Stomach (tissue), 9 donors: ENCODE measurements around the gene NSUN2. TPM values are rescaled to one million over a fixed set of nuclear protein-coding genes. Genes with fewer than 3 reads are reported as not detected.

Source experiments
- DNase-seq, 2 donors: peaks; one replicate each; pipeline versions ENCODE4 v3.0.0 to v3.0.0-alpha.2; 2013 to 2019
- H3K27ac ChIP-seq, 5 donors: fragments of 200-600 bp in 4 of 5; sonication (generic) in 4 of 5; one replicate each; pipeline ENCODE4 v1.5.1; 2013 to 2019; ENCODE audit warnings: mild to moderate bottlenecking in 1 of 5, moderate library complexity in 1 of 5
- H3K27me3 ChIP-seq, 3 donors: fragments of 200-600 bp; sonication (generic); one replicate each; pipeline ENCODE4 v1.5.1; 2017 to 2019; ENCODE audit warnings: mixed run types in 1 of 3
- H3K36me3 ChIP-seq, 4 donors: fragments of 200-600 bp; sonication (generic); 1 replicate in 3 of 4; 2 replicates in 1 of 4; pipeline ENCODE4 v1.5.1; 2016 to 2019
- H3K4me1 ChIP-seq, 4 donors: fragments of 200-600 bp; sonication (generic); one replicate each; pipeline ENCODE4 v1.5.1; 2016 to 2019
- H3K4me3 ChIP-seq, 4 donors: fragments of 200-600 bp; sonication (generic) in 3 of 4; one replicate each; pipeline ENCODE4 v1.5.1; 2016 to 2019; ENCODE audit warnings: mild to moderate bottlenecking in 1 of 4
- H3K9me3 ChIP-seq, 4 donors: fragments of 200-600 bp; sonication (generic); one replicate each; pipeline ENCODE4 v1.5.1; 2016 to 2019
- EP300 ChIP-seq: sonication (generic); formaldehyde crosslinking; IDR thresholded peaks from one replicate; pipeline ENCODE4 v1.6.1; 2017; ENCODE audit warnings: antibody characterized with exemption
- POLR2A ChIP-seq, 4 donors: fragments of 450-650 bp; IDR thresholded peaks; one replicate each; pipeline ENCODE4 v1.6.1; 2016; ENCODE audit warnings: antibody characterized with exemption in 4 of 4, control low read depth in 2 of 4, mild to moderate bottlenecking in 1 of 4, moderate library complexity in 1 of 4
- POLR2AphosphoS5 ChIP-seq, 3 donors: sonication (generic); formaldehyde crosslinking; IDR thresholded peaks; one replicate each; pipeline ENCODE4 v1.6.1; 2016; ENCODE audit warnings: antibody characterized with exemption in 3 of 3
- WGBS, 5 donors: extraction: QIAGEN DNeasy Blood & Tissue Kit in 3 of 5; methylation state at CpG; one replicate each; pipeline versions ENCODE4 v1.1.5 to v1.1.7; 2013 to 2018; 5-methylcytosine and 5-hydroxymethylcytosine counted together
- intact Hi-C: fragments of 100-400 bp; cut with DNase I; formaldehyde crosslinking; loops from one replicate; pipeline ENCODE4 v1.15.1; 2023; ENCODE audit warnings: low total_unique reads
- polyA plus RNA-seq, 3 donors: library from polyadenylated mRNA; stranded (reverse); fragments of 200-250 nt; gene quantifications; one replicate each; pipeline ENCODE4 v1.2.3, GENCODE V29; 2013
- total RNA-seq, 5 donors: library from RNA; depleted of rRNA; stranded (reverse); fragments of >200 nt; gene quantifications; one replicate each; pipeline versions ENCODE4 v1.1.0 to v1.2.3, GENCODE V29; 2014 to 2016
- TF ChIP-seq, protein P1 (sequence below), 7 experiments: fragments of 450-650 bp in 4 of 7; fragments of 200-600 bp in 3 of 7; sonication (generic) in 3 of 7; IDR thresholded peaks; one replicate each; pipeline ENCODE4 v1.5.1; 2016 to 2019; ENCODE audit warnings: antibody characterized with exemption in 7 of 7, control low read depth in 2 of 7, mild to moderate bottlenecking in 1 of 7
- donor health status: healthy with polysubstance abuse.
- donor health status: Bipolar disorder and iron deficiency.
- donor health status: healthy.

Gene NSUN2
- total and polyA plus RNA-seq, 8 donors = 23.1 to 249 (median 40.3) TPM

DNA sequence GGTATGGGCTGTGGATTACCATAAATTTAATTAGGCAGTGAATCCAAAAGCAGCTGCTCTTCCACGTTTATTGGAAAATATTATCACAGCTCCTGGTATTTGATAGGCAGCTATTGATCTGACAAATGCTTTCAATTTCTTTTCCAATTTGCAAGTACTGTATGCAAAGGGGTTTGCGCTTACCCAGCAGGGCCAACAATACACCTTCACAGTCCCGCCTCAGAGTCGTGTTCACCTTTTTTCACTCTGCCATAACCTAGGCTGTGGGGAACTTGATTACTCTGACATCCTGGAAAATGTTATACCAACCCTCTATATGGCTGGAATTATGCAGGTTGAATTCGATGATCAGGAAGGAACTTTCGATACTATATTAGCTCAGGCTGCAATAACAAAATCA lies 48.1 kb upstream of the NSUN2 start:
- intact Hi-C loops = no loop called here
- Histone ChIP-seq H3K27me3 (peaks cover 0 to 37% (median 0%) of the 10 kb centered on the region in 3 donors), H3K27ac (no peak overlapping the region), H3K9me3 (no peaks in the 10 kb centered on the region), H3K36me3 (no peaks in the 10 kb centered on the region), H3K4me3 (no peak overlapping the region), H3K4me1 (no peaks in the 10 kb centered on the region)
- no peak for TF ChIP-seq EP300
- no peak for TF ChIP-seq POLR2A (IDR thresholded peaks at IDR 0.05)
- TF ChIP-seq, protein P1, sequence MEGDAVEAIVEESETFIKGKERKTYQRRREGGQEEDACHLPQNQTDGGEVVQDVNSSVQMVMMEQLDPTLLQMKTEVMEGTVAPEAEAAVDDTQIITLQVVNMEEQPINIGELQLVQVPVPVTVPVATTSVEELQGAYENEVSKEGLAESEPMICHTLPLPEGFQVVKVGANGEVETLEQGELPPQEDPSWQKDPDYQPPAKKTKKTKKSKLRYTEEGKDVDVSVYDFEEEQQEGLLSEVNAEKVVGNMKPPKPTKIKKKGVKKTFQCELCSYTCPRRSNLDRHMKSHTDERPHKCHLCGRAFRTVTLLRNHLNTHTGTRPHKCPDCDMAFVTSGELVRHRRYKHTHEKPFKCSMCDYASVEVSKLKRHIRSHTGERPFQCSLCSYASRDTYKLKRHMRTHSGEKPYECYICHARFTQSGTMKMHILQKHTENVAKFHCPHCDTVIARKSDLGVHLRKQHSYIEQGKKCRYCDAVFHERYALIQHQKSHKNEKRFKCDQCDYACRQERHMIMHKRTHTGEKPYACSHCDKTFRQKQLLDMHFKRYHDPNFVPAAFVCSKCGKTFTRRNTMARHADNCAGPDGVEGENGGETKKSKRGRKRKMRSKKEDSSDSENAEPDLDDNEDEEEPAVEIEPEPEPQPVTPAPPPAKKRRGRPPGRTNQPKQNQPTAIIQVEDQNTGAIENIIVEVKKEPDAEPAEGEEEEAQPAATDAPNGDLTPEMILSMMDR (IDR thresholded peaks at IDR 0.05) = no peak
- no peak for TF ChIP-seq POLR2AphosphoS5 (IDR thresholded peaks at IDR 0.05)
- DNase-seq = no peak
- 63 to 67% (median 65%) methylated on average over 6 of the region's 6 CpGs for WGBS, 5 donors

DNA sequence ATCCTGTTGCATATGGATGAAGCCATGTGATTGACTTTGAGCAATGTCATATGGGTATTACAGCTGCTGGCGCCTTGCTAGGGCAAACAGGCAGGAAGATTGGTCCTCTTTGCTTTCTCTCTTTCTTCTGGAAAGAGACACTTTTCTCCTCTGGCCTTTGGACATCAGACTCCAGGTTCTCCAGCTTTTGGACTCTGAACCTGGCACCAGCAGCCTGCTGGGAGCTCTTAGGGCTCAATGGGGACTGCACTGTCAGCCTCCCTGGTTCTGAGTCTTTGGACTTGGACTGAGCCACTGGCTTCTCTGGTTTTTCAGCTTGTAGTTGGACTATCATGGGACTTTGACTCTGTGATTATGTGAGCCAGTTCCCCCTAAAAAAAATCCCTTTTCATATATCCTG lies 45.5 kb upstream of the NSUN2 start:
- no peaks in the 10 kb centered on the region for H3K4me1 ChIP-seq
- H3K9me3 ChIP-seq = no peaks in the 10 kb centered on the region
- H3K4me3 ChIP-seq = no peak overlapping the region
- no peak for DNase-seq
- H3K27ac ChIP-seq = no peak overlapping the region
- 69 to 91% (median 85%) methylated on average over 1 of the region's 1 CpG for WGBS, 5 donors
- H3K36me3 ChIP-seq = no peaks in the 10 kb centered on the region
- TF ChIP-seq EP300 (no peak), POLR2A (IDR thresholded peaks at IDR 0.05) (no peak), POLR2AphosphoS5 (IDR thresholded peaks at IDR 0.05) (no peak)
- TF ChIP-seq, protein P1 (IDR thresholded peaks at IDR 0.05) = no peak
- peaks cover 0 to 15% (median 0%) of the 10 kb centered on the region in 3 donors for H3K27me3 ChIP-seq
- intact Hi-C loops = no loop called here

DNA sequence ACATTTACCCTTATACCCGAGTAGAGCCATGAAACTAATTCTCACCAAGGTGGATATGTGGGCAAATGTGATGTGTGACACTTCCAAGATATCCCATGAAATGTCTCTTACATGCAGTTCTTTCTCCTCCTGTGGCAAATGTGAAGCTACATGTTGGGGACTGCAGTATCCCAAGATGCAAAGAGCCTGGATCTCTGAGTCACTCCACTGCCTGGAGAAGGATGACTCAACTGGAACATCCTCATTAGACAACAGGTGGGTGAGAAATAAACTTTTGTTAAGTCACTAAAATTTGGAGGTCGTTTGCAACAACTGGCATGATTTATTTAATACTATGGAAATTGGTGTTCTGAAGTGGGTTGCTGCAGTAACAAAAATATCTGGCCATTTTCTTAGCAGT lies 43.9 kb upstream of the NSUN2 start:
- TF ChIP-seq POLR2A (IDR thresholded peaks at IDR 0.05) (no peak), EP300 (no peak), POLR2AphosphoS5 (IDR thresholded peaks at IDR 0.05) (no peak)
- TF ChIP-seq, protein P1 (IDR thresholded peaks at IDR 0.05) = no peak
- H3K27ac ChIP-seq = no peak overlapping the region
- H3K4me3 ChIP-seq = no peak overlapping the region
- no peaks in the 10 kb centered on the region for H3K36me3 ChIP-seq
- intact Hi-C loops = no loop called here
- peaks cover 0 to 5% (median 0%) of the 10 kb centered on the region in 3 donors for H3K27me3 ChIP-seq
- no peak for DNase-seq
- H3K4me1 ChIP-seq = no peaks in the 10 kb centered on the region
- 71 to 83% (median 75%) methylated on average over 2 of the region's 2 CpGs for WGBS, 5 donors
- no peaks in the 10 kb centered on the region for H3K9me3 ChIP-seq

DNA sequence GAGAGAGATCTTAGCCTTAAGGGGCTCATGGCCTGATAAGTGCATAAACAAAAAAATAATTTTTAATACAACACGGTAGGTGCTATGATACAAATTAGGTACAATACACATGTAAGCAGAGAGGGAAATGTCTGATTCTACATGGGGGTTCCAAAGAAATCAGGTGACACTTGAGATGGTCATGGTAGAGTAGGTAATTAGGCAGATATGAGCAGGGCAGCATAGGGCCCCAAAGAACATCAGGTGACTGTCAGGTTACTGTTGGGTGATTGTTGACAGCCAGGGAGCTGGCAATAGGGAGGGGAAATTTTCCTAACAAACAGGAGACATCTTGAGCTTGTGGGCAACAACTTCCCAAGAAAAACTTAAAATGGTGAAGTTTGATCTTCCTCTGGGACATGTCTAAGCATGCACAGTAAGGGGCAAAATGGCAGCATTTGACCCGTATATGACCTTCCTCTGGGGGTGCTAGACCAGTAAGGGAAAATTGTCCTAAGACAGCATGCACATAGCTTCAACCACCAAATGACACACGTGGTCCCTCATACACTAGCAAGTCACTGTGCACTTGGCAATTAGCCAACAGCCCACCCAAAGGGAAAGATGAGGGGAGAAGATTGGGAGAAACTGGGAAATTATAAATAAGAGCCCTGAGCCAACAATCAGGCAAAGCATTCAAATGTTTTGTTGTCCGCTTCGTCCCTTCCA lies 43.1 kb upstream of the NSUN2 start:
- Histone ChIP-seq H3K27me3 (no peaks in the 10 kb centered on the region), H3K27ac (no peak overlapping the region), H3K4me3 (no peak overlapping the region), H3K4me1 (no peaks in the 10 kb centered on the region), H3K9me3 (no peaks in the 10 kb centered on the region), H3K36me3 (no peaks in the 10 kb centered on the region)
- no peak for TF ChIP-seq EP300
- TF ChIP-seq, protein P1 (IDR thresholded peaks at IDR 0.05) = no peak
- TF ChIP-seq POLR2AphosphoS5 (IDR thresholded peaks at IDR 0.05) = no peak
- no peak for TF ChIP-seq POLR2A (IDR thresholded peaks at IDR 0.05)
- WGBS, 5 donors = 95% methylated on average over 5 of the region's 5 CpGs
- intact Hi-C loops = no loop called here
- no peak for DNase-seq
